GM21619 (cell line): ENCODE data around the gene MOB1A.

ENCODE experiments used
- ATAC-seq: cut with Tn5 transposase; IDR thresholded peaks from one replicate; pipeline ENCODE4 v1.9.1; 2021; ENCODE audit not compliant: unreplicated experiment

The MOB1A gene

GRCh38 chr2:74107071-74107470 is 71.6 kb downstream of the MOB1A start:
- no peak for ATAC-seq

- no peak for ATAC-seq
Measured at GRCh38 chr2:74105413-74105812, 73.3 kb downstream of the MOB1A start.

DNA sequence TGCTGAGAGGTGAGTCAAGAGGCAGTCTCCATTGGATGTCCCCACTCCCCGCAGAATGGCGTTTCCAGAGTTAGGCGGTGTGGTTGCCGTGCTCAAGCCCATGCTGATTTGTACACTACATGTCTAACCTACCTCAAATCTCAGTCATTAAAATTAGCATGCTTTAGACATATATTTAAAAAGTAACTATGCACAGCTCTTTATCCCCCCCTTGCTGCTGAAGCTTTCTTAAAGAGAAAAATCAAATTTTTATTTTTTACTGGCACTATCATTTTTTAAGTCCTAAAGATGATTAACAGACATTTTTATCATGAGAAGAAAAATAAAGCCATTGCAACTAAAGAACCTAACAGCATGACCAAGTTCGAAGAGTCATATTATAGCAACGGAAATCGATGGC is 73.8 kb downstream of the MOB1A start:
- no peak for ATAC-seq

DNA sequence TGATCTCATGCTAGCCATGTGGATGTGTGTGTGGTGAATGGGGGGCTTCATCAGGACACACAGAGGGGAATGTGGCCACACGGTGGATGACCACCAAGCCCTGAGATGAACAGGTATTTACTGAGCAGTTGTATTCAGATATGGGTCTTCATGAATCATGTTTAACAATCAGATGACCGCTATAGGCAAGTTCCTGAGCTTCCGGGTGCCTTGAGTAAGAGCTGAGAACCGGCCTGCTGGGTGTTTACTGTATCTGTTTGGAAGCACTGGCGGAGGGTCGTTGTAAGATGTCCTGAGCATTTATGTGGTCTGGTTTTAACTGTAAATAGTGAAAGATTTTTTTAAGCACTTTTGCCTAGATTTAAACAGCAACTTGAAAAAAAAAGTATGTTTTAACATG is 74.9 kb downstream of the MOB1A start:
- ATAC-seq, result no peak
